Lung (tissue), 13 donors: ENCODE data around the gene SIRT6. TPM values are rescaled to one million over a fixed set of nuclear protein-coding genes. Genes with fewer than 3 reads are reported as not detected.
"Not testable (repeated sequence)": the region's sequence is repeated elsewhere in the genome, so short reads cannot be mapped to it uniquely, and the experiment has no call there.

ENCODE experiments used
- ATAC-seq: fragments of 200-7000 bp; cut with Tn5 transposase; one replicate; pipeline ENCODE4 v1.9.1; 2020; ENCODE audit warnings: moderate number of reproducible peaks; ENCODE audit not compliant: insufficient read depth, low FRiP score
- DNase-seq, 3 donors: peaks; one replicate each; pipeline ENCODE4 v3.0.0-alpha.2; 2013 to 2017
- H3K27ac ChIP-seq, 2 donors: one replicate each; pipeline ENCODE4 v1.5.1; 2013; ENCODE audit warnings: mild to moderate bottlenecking in 2 of 2, moderate library complexity in 2 of 2, control low read depth in 1 of 2, inconsistent platforms in 1 of 2, low read depth in 1 of 2, low read length in 1 of 2
- H3K27me3 ChIP-seq, 3 donors: one replicate each; pipeline ENCODE4 v1.5.1; 2013; ENCODE audit warnings: low read length in 2 of 3; ENCODE audit not compliant: control insufficient read depth in 3 of 3, insufficient read depth in 3 of 3
- H3K36me3 ChIP-seq, 4 donors: one replicate each; pipeline ENCODE4 v1.5.1; 2013; ENCODE audit warnings: low read length in 4 of 4, mild to moderate bottlenecking in 1 of 4, moderate library complexity in 1 of 4; ENCODE audit not compliant: control insufficient read depth in 4 of 4, insufficient read depth in 4 of 4
- H3K4me1 ChIP-seq, 5 donors: one replicate each; pipeline ENCODE4 v1.5.1; 2013; ENCODE audit warnings: low read length in 5 of 5, mild to moderate bottlenecking in 2 of 5, moderate library complexity in 1 of 5; ENCODE audit not compliant: control insufficient read depth in 5 of 5, insufficient read depth in 5 of 5
- H3K4me3 ChIP-seq: one replicate; pipeline ENCODE4 v1.5.1; 2013; ENCODE audit warnings: mild to moderate bottlenecking, control low read depth, moderate library complexity
- H3K9ac ChIP-seq, 2 donors: one replicate each; pipeline ENCODE4 v1.5.1; 2013; ENCODE audit warnings: low read length in 2 of 2, control low read depth in 1 of 2; ENCODE audit not compliant: insufficient read depth in 1 of 2
- H3K9me3 ChIP-seq, 4 donors: one replicate each; pipeline ENCODE4 v1.5.1; 2013; ENCODE audit warnings: low read length in 3 of 4, mild to moderate bottlenecking in 1 of 4, moderate library complexity in 1 of 4; ENCODE audit not compliant: control insufficient read depth in 4 of 4, insufficient read depth in 3 of 4
- CTCF ChIP-seq: IDR thresholded peaks from 2 replicates; pipeline ENCODE4 v1.5.1; 2012; ENCODE audit warnings: mild to moderate bottlenecking; ENCODE audit errors: control extremely low read depth, extremely low read depth
- WGBS, 2 donors: extraction: QIAGEN DNeasy Blood & Tissue Kit; methylation state at CpG; one replicate each; pipeline ENCODE4 v1.1.7; 2013; 5-methylcytosine and 5-hydroxymethylcytosine counted together
- polyA plus RNA-seq, 2 donors: library from polyadenylated mRNA; stranded (reverse); fragments of 200-250 nt; gene quantifications; one replicate each; pipeline ENCODE4 v1.2.1, GENCODE V29; 2013
- small RNA-seq: library from RNA; depleted of rRNA; stranded (forward); fragments of <200 nt; gene quantifications from one replicate; pipeline ENCODE3, GENCODE V24; 2014; ENCODE audit warnings: low replicate concordance
- total RNA-seq, 2 donors: library from RNA; depleted of rRNA in 1 of 2; stranded (reverse); fragments of >200 nt in 1 of 2; gene quantifications; one replicate each; pipeline ENCODE4 v1.2.1, GENCODE V29; 2014 to 2021
- donor health status: control.
- donor health status: control.
- donor health status: Bipolar disorder and iron deficiency.
- donor health status: healthy.
- donor health status: DM: yes; HTN: yes; CAD: no.

The SIRT6 gene
- total and polyA plus RNA-seq, 4 donors: 10.2 to 36.5 (median 29.2) TPM

- Histone ChIP-seq H3K27ac (no peak overlapping the region), H3K4me3 (no peak overlapping the region), H3K9me3 (no peaks in the 10 kb centered on the region), H3K4me1 (no peaks in the 10 kb centered on the region), H3K36me3 (no peaks in the 10 kb centered on the region), H3K9ac (no peak overlapping the region), H3K27me3 (peaks cover 0 to 4% (median 0%) of the 10 kb centered on the region in 3 donors)
- ATAC-seq (no peak), DNase-seq (no peak)
- no peak for TF ChIP-seq CTCF
- 35 to 46% methylated on average over 8 of the region's 8 CpGs for WGBS, 2 donors
Measured at GRCh38 chr19:4130744-4131438, 51.5 kb downstream of the SIRT6 start.

GRCh38 chr19:4129050-4129449, 53.3 kb downstream of the SIRT6 start:
- 90 to 92% methylated on average over 7 of the region's 7 CpGs for WGBS, 2 donors
- H3K27ac ChIP-seq, H3K27me3 ChIP-seq, ATAC-seq, H3K9ac ChIP-seq, H3K4me3 ChIP-seq, DNase-seq, H3K36me3 ChIP-seq, H3K4me1 ChIP-seq, H3K9me3 ChIP-seq: not testable (repeated sequence)

- not testable (repeated sequence) for H3K4me3 ChIP-seq, DNase-seq, ATAC-seq, H3K27me3 ChIP-seq, H3K9me3 ChIP-seq, H3K27ac ChIP-seq, H3K9ac ChIP-seq, H3K36me3 ChIP-seq
- peaks cover 0 to 15% (median 8%) of the 10 kb centered on the region in 5 donors for H3K4me1 ChIP-seq
- 89 to 92% methylated on average over 4 of the region's 4 CpGs for WGBS, 2 donors
Measured at GRCh38 chr19:4127322-4127721, 55.0 kb downstream of the SIRT6 start.

GRCh38 chr19:4124638-4125037, 57.7 kb downstream of the SIRT6 start:
- Histone ChIP-seq H3K4me3 (no peak overlapping the region), H3K4me1 (peaks cover 0 to 16% (median 9%) of the 10 kb centered on the region in 5 donors), H3K27me3 (no peaks in the 10 kb centered on the region), H3K9ac (peak overlapping the region in 1 of 2 donors; percentile 23), H3K9me3 (no peaks in the 10 kb centered on the region), H3K27ac (peak overlapping the region in 1 of 2 donors; percentile 6), H3K36me3 (peaks cover 0 to 8% (median 4%) of the 10 kb centered on the region in 4 donors)
- WGBS, 2 donors: 47 to 56% methylated on average over 8 of the region's 8 CpGs
- ATAC-seq (no peak), DNase-seq (peak in 1 of 3 donors; percentile 42)
- TF ChIP-seq CTCF: no peak

Small RNA genes lying within 50 kb of the gene (small RNA-seq; reads per million reads assigned to genes)
- not detected for gene RF00017

Other genes with a start within 250 kb of the SIRT6 start
- gene NMRK2, start 249.5 kb downstream of the SIRT6 start, total RNA-seq: 1 to 10 TPM in 1 of 2 donors, not detected in 1; 1.0 TPM
- under 1 TPM; 0.13 to 0.26 TPM for gene NMRK2, start 249.5 kb downstream of the SIRT6 start, polyA plus RNA-seq
- 10 to 100 TPM; 61.9 to 93.9 TPM for gene DAPK3, start 211.5 kb downstream of the SIRT6 start, total RNA-seq
- 10 to 100 TPM; 78.4 to 80.4 TPM for gene DAPK3, start 211.5 kb downstream of the SIRT6 start, polyA plus RNA-seq
- gene EEF2, start 197.1 kb downstream of the SIRT6 start, total RNA-seq: 1,000 to 10,000 TPM; 1,474 to 1,934 TPM
- gene EEF2, start 197.1 kb downstream of the SIRT6 start, polyA plus RNA-seq: 1,000 to 10,000 TPM in 1 of 2 donors, 100 to 1,000 TPM in 1; 994 to 1,216 TPM
- gene PIAS4, start 174.8 kb downstream of the SIRT6 start, total RNA-seq: 10 to 100 TPM; 26.7 to 46.2 TPM
- 10 to 100 TPM in 1 of 2 donors, 1 to 10 TPM in 1; 9.9 to 16.5 TPM for gene PIAS4, start 174.8 kb downstream of the SIRT6 start, polyA plus RNA-seq
- gene ZBTB7A, start 115.7 kb downstream of the SIRT6 start, total RNA-seq: 10 to 100 TPM; 19.0 to 68.0 TPM
- 10 to 100 TPM; 13.4 to 20.1 TPM for gene ZBTB7A, start 115.7 kb downstream of the SIRT6 start, polyA plus RNA-seq
- 100 to 1,000 TPM in 1 of 2 donors, 10 to 100 TPM in 1; 63.6 to 146 TPM for gene MAP2K2, start 58.4 kb downstream of the SIRT6 start, total RNA-seq
- gene MAP2K2, start 58.4 kb downstream of the SIRT6 start, polyA plus RNA-seq: 100 to 1,000 TPM; 120 to 181 TPM
- not detected for gene CREB3L3, start 28.9 kb downstream of the SIRT6 start, total RNA-seq
- under 1 TPM in 1 of 2 donors, not detected in 1; 0.03 TPM for gene CREB3L3, start 28.9 kb downstream of the SIRT6 start, polyA plus RNA-seq
- 1 to 10 TPM; 1.1 to 1.5 TPM for gene ANKRD24, start 126 bp upstream of the SIRT6 start, total RNA-seq
- gene ANKRD24, start 126 bp upstream of the SIRT6 start, polyA plus RNA-seq: 1 to 10 TPM in 1 of 2 donors, under 1 TPM in 1; 0.68 to 2.4 TPM
- 1 to 10 TPM; 4.1 to 5.9 TPM for gene EBI3, start 47.0 kb upstream of the SIRT6 start, total RNA-seq
- 10 to 100 TPM in 1 of 2 donors, 1 to 10 TPM in 1; 6.9 to 92.7 TPM for gene EBI3, start 47.0 kb upstream of the SIRT6 start, polyA plus RNA-seq
- gene YJU2, start 64.5 kb upstream of the SIRT6 start, total RNA-seq: 10 to 100 TPM; 11.2 to 24.1 TPM
- gene YJU2, start 64.5 kb upstream of the SIRT6 start, polyA plus RNA-seq: 10 to 100 TPM; 28.9 to 44.2 TPM
- not detected for gene SHD, start 96.7 kb upstream of the SIRT6 start, total RNA-seq
- not detected for gene SHD, start 96.7 kb upstream of the SIRT6 start, polyA plus RNA-seq
- 1 to 10 TPM in 1 of 2 donors, under 1 TPM in 1; 0.34 to 1.7 TPM for gene TMIGD2, start 119.8 kb upstream of the SIRT6 start, total RNA-seq
- gene TMIGD2, start 119.8 kb upstream of the SIRT6 start, polyA plus RNA-seq: 1 to 10 TPM in 1 of 2 donors, under 1 TPM in 1; 0.53 to 1.6 TPM
- gene FSD1, start 122.0 kb upstream of the SIRT6 start, total RNA-seq: 1 to 10 TPM in 1 of 2 donors, under 1 TPM in 1; 0.34 to 1.1 TPM
- under 1 TPM; 0.31 to 0.63 TPM for gene FSD1, start 122.0 kb upstream of the SIRT6 start, polyA plus RNA-seq
- gene STAP2, start 156.3 kb upstream of the SIRT6 start, total RNA-seq: 10 to 100 TPM; 24.4 to 30.0 TPM
- 10 to 100 TPM; 24.6 to 32.6 TPM for gene STAP2, start 156.3 kb upstream of the SIRT6 start, polyA plus RNA-seq
- gene MPND, start 161.0 kb upstream of the SIRT6 start, total RNA-seq: 10 to 100 TPM in 1 of 2 donors, 1 to 10 TPM in 1; 9.1 to 30.5 TPM
- gene MPND, start 161.0 kb upstream of the SIRT6 start, polyA plus RNA-seq: 10 to 100 TPM; 18.7 to 32.3 TPM
- gene SH3GL1, start 218.0 kb upstream of the SIRT6 start, total RNA-seq: 10 to 100 TPM; 30.6 to 68.6 TPM
- 10 to 100 TPM; 53.1 to 65.4 TPM for gene SH3GL1, start 218.0 kb upstream of the SIRT6 start, polyA plus RNA-seq
- 10 to 100 TPM in 1 of 2 donors, 1 to 10 TPM in 1; 10.0 to 16.7 TPM for gene CHAF1A, start 220.1 kb upstream of the SIRT6 start, total RNA-seq
- gene CHAF1A, start 220.1 kb upstream of the SIRT6 start, polyA plus RNA-seq: 1 to 10 TPM; 6.8 to 7.4 TPM